Islet precursor cell (in vitro differentiated cells): ENCODE results near the gene C10orf90.
"Not testable (repeated sequence)": the region's sequence is repeated elsewhere in the genome, so short reads cannot be mapped to it uniquely, and the experiment has no call there.

Source experiments
- DNase-seq: peaks from one replicate; pipeline ENCODE4 v3.0.0-alpha.2; 2018

C10orf90 gene

DNA sequence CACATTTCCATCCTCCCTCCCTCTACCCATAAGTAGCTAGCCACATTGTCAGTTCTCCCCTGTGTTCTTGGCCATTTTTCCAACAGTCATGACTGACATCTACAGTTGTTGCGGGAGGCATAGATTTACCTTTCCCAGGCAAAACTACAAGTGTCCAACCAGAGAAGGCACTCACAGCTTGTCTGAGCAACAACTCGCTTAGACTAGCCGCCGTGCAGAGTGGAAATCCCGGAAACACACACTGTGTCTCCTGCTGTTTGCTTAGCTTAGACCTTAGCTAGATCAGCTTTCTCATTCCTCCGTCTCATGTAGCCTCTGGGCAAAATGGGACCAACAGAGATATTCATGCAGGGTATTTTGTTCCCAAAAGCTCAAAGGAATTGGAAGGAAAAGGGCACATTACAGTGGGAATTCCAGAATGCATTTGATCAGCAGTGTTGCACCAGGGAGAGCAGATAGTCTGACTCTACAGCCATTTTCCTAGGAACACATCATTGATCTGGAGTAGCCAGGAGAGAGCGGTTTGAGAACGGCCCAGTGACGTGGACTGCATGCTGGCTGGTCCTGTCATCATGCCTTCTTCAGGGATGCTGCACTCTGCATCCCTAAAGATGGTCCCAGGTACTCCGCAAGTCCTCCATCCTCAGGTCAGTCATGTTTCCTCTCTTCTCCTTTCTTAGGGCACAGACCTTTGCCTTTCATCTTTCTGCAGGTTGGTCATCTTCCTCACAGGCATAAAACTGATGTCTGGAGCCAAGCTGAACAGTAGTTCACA lies 89.4 kb downstream of the C10orf90 start:
- DNase-seq, result no peak

DNA sequence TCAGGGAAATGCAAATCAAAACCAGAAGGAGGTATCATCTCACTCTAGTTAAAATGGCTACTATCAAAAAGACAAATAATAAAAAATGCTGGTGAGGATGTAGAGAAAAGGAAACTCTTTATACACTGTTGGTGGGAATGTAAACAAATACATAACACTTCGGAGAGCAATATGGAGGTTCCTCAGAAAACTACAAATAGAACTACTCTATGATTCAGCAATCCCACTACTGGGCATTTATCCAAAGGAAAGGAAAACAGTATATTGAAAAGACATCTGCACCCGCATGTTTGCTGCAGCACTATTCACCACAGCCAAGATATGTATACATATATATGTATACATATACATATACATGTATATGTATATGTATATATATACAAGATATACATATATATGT lies 94.2 kb downstream of the C10orf90 start:
- no peak for DNase-seq

DNA sequence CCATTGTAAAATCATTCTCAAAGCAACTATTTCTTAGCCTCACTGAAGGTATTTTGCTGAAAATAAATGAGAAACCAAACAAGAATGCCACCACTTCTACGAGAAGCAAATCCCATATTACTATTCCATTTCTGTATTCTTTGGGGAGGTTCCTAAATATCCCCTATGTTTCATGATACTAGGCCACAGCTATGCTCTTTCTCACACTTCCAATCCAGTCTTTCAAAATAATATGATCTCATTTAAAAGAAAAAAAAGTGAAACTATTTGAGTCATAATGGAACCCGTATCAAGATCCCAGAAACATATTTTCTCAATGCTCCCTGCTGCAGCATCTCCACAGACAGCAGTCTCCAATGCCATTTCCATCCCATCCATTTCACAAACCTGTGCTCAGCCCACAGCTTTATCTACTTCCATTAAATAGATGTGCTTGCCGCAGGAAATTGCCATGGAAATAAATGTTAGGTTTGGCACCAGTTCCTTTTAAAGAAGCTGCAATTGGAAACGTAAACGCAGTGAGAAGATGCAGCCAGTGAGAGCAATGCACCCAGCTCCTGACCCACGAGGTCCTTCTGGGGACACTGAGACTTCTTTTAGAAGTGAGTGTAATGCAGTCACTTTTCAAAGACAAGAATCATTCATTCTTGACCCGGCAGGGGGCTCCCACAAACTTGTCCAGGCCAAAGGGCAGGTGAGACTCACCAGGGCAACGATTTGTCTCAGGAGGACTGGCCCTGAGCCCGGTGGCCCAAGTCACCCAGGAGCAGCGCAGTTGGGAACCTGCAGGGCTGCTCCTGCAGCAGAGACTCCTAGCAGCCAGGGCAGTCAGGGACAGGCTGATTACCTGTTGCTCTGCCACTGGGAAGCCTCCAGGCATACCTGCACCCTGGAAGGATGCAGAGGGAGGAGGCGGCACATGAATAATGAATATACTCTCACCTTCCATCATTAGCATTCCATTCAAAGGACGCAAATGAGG lies 99.6 kb downstream of the C10orf90 start:
- DNase-seq, result peak; percentile 81

DNA sequence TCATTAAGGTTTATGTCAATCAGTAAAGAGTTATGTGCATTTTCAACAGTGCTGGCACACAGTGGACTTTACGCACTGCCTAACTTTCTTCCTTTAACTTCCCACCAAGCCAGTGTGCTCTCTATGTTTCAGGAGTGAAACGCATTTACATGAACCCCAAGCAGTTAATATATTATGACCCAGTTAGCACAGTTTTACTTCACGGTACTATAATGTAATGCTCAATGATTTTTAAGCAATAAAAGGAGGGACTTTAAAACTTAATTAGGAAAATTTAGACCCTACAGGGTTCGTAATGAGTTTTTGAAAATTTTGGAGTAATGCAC lies 100.3 kb downstream of the C10orf90 start:
- DNase-seq, result no peak

DNA sequence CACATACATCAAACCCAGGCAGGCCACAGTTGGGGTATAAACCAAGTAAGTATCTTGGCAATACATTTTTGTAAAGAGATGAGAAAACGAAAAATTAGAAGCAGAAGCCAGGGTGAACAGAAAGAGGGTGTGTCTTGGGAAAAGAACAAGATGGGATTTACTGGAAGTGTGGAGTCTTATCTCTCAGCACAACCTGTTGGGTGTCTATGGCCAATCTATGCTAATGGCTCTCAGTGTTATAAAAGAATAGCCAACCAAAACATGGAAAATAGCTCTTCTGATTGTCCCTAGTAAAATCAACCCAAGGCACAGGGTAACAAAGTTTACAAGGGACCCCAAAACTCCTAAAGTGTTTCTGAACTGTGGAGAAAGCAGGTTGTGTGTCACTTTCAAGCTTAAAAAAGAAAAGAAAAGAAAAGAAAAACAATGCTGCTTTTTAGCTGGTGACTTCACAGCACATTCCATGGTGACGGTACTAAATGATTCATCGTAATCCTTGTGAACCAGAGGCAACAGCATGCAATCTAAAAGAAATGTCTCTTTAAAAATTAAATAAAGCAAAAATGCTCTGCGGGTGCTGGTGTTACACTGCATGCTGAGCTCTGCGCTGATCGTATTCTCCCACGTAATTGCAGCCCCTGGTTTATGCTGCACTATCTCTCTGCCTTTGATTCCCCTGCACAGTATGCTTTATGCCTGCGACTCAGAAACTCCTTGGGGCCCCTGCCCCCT lies 100.8 kb downstream of the C10orf90 start:
- DNase-seq, result no peak

DNA sequence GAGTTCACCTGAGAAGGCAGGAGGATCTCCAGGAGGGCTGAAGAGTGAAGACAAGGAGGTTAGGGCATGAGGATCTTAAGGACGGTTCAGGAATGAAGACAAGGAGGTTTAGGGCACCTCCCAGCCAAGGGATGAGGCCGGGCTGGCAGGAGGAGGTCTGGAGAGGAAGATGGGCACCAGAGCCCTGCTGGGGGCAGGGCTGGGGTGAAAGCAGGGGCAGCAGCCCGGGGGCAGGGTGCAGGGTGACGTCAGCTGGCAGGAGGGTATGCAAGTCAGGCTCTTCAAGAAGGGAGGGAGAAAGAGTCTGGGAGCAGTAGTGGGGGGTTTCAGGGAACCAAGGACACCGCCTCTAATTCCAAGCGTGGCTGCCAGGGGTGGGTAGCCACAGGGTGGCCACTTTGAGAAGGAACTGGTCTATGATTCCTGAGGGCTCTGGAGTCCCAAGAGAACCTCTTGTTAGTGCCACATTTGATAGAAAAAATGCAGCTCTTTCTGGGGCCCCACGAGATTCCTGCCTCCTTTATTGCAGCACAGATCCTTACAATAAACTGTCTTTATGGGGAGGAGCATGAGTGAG lies 101.6 kb downstream of the C10orf90 start:
- no peak for DNase-seq

DNA sequence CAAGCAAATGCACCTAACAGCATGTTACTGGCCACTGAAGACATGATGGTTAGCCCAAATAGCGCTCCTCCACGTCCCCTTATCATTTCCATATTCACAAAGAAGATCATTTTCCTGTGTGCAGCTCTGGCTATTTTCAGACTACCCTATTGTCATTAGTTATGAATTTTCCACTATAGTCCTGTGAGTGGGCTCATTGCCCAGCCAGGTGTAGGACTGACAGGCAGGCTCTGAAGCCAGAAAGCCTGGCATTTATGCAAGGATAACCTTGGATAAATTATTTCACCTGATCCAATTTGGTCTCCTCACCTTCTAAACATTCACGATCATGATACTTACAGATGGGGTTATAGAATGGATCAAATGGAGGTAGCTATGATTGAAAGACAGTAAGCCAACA lies 104.6 kb downstream of the C10orf90 start:
- DNase-seq, result no peak

DNA sequence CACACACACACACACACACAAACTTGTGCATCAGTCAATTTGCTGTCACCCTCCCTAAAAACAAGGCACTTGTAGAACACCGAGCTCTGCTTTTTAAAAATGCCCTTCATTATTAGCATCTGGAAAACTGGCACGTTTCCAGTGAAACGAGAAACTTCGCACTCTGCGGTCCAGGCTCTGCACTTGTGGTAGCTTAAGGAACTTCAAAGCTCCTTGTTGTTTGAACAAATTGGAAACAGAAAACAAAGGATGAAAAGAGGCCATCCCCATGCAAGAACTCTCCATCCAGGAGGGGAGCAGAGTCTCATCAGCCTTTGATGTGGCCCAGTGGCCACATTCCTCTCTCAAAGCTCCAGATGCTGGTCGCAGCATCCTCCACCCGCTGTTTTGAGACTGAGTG lies 105.1 kb downstream of the C10orf90 start:
- DNase-seq, result no peak

DNA sequence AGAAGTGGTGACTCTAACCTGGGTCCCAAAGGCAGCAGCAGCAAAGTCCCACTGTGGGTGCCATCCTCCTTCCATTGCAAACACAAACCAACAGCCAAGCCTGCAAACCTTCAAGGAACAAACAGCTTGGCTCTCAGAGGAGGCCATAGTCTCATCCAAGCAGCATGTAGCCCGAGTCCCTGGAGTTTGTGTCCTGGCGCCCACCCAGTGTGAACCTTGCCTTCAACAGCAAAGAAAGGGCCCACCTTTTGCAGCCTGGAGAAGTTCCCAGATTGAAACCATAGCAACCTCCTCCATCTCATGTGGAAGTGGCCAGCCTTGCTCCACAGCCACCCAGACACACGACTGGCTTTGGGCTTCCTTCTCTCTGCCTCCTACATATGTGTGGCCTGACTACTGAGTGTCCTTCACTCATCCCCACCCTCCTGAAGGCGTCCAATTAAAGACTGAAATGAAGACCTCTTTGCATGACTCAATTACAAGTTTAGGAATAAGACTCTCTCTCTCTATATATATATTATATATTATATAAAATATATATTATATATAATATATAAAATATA lies 106.1 kb downstream of the C10orf90 start:
- DNase-seq, result no peak

DNA sequence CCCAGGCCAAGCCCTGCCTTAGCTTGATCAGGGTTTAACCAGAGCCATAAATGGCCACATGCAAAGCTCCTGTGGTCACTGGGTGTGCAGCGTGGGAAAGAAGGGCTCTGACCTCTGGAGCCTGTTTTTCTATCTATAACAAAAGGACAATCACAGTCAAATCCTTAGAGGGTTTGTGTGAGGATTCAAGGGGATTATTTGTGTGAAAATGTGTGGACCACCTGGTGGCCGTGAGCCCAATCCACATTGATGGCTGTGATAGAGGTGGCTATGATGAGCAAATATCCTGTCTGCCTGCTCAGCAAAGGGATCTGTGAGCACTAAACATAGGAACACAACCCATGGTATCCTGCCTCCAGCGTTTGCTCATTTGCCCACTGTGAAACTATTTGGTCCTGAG lies 107.1 kb downstream of the C10orf90 start:
- no peak for DNase-seq

DNA sequence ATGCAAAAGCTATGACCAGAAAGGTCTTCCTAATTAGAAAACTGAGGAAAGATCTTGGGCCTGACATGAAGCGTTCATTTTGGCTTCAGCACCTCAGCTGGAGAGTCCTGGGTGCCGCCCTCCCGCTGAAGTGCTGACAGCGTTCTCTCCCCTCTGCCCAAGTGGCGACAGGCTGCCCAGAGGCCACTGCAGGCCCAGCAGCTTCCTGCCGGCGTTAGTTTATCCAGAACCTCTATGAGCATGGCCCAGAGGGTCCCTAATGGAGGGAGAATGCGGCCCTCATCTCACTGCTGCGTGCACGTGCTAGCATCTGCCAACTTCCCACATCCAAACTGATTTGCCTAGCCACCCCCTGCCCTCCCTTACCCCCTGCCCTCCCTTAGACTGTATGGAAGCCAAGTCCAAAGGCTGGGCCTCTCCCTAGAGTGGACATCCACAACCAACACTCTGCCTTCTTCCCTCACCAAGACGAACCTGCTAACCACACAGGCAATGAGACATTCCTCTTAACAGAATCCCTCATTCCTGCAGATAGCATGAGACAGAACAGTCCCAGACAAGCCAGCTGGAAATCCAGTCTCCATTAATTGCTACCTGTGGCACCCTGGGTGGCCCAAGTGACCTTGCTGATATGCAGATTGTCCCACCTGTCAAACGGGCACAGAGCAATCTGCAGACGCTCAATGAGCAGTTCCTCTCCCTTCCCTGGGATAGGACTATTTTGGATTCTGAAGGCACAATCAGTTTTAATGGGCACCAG lies 108.4 kb downstream of the C10orf90 start:
- no peak for DNase-seq

DNA sequence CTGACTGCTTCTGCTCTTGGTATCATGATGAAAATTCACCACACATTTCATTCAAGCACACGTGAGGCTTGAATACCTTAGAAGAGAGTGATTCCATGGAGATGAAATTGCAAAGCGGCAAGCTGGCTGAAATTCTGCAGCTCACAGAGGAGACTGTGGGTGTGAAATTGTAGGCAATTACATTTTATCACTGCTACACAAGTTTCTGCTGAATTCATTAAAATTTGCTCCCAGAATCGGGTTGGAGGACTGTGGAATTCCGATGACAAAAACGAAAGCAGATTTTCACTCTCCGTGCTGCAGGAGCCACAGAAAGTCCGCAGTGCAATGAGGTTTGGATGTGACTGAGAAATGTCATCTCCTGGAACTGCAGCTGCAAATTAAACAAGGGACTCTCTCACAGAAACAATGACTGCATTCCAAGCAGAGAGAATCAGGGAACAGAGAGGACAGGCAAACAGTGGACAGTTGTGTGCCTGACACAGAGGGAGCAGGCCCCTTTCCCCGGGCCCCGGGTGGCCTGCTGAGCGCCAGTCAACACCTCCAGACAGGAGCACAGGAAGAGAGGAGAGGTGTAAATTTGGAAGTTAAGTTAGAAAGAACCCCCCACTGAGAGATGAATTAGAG lies 109.1 kb downstream of the C10orf90 start:
- no peak for DNase-seq

DNA sequence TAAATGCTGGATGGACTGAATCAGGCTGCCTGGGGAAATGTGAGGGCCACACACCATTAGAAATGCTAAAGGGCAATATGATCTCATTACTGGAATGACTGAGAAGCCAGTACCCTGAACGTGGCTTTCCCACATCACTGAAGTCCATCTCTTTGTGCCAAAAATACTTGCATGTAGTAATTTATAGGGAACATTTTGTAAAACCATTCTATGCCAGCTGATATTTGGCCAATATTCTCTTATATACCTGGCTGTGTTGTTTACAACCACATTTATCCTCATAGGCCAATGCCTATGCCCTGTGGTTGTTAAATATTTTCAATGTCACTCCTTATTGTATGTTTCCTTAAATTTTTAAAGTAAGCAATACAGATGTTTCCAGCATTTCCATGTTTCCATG lies 111.6 kb downstream of the C10orf90 start:
- no peak for DNase-seq

DNA sequence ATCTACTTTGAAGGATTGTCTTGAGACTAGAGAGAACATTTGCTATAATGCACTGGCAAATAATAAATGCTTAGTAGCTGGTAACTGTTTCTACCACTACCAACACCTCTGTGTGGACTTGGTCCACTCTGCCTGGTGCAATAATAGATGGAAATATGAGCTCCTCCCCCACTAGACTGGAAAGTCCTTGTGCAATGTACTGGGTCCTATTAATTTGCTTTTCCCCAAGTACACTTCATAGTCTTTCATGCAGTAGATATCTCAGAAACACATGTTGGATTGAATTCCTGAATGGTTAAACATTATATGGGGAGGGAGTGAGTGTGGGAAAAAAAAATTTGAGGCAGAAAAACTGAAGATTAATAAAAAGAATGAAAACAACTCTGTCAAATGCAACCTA lies 119.3 kb downstream of the C10orf90 start:
- DNase-seq, result no peak

DNA sequence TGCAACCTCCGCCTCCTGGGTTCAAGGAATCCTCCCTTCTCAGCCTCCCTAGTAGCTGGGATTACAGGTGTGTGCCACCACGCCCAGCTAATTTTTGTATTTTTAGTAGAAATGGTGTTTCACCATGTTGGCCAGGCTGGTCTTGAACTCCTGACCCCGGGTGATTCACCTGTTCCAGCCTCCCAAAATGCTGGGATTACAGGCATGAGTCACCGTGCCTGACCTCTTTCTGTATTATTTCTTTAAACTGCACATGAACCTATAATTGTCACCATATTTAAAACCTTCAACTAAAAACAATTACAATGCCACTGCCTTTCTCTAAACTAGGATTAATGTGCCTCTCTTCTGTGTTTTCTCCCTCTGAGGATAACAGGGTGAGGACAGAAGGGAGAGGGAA lies 119.9 kb downstream of the C10orf90 start:
- not testable (repeated sequence) for DNase-seq

DNA sequence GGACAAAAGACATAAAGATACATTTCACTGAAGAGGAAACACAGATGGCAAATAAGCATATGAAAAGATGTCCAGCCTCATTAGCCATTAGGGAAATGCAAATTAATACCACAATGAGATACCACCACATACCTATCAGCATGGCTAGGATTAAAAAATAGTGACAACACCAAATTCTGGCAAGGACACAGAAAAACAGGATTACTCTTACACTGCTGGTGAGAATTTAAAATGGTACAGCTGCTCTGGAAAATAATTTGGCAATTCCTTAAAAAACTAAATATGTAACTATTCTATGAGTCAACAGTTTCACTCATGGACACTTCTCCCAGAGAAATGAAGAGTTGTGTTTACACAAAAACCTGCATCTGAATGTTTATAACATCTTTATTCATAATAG lies 121.1 kb downstream of the C10orf90 start:
- DNase-seq, result no peak

DNA sequence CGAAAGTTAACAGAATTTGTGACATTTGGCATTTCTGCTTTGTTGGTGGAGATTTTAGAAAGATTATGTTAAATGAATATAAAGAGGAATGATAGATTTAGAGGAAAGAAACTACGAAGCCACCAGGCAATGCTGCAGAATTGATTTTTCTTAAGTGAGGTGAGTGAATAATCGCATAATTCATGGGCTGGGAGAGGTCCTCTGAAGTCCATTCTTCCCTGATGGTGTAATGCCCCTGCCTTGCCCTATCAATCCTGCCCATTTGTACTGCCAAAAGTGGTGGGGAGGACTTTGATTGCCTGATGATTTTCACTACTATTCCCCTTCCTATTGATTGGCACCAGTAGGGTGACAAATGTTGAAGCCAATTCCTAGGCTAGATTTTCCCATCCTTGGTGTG lies 125.9 kb downstream of the C10orf90 start:
- DNase-seq, result no peak

DNA sequence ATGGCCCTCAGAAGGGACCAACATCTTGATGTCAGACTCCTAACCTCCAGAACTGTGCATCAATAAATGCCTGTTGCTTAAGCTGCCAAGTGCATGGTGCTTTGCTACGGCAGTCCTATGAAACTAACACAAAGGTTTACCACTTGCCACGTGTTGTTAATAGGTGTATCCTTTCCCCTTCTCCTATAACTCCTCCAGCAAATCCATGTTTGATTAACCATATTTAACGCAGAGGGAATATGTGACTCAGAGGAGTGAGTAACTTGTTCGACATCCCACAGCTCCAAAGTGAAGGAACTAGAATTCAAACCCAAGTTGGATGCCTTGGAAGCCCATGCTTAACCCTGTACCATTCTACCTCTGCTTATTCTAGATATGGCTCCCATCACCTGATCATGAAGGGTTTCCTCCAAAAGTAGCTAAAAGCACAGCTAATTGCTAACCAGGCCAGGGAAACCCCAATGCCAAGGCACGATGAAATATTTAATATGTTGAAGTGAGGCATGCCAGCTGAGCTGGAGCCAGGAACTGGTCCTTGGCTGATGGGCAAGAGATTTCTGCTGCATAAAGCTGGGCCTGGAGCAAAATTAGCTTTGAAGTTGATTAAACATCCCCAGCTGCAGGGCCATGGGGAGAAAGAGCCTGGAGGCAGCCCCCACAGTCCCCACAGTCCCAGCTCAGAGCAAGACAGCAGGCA lies 131.9 kb downstream of the C10orf90 start:
- no peak for DNase-seq

DNA sequence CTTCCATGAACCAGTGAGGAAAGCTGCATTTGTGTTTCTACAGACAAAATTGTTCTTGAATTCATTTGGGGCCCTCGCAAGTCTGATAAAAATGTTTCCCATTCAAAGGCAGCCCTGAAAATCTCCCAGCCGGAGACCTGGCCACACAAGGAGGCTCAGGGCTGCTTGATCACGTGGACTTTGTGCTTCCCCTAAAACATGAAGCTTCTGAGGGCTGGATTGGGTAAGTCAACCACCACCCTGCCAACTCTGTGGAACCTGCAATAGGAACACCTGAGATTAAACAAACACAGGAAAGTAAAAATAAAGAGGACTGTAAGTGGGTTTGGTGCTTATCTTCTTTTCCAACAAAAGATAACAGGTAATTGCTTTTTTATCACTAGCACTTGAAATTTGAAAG lies 133.8 kb downstream of the C10orf90 start:
- DNase-seq, result no peak

DNA sequence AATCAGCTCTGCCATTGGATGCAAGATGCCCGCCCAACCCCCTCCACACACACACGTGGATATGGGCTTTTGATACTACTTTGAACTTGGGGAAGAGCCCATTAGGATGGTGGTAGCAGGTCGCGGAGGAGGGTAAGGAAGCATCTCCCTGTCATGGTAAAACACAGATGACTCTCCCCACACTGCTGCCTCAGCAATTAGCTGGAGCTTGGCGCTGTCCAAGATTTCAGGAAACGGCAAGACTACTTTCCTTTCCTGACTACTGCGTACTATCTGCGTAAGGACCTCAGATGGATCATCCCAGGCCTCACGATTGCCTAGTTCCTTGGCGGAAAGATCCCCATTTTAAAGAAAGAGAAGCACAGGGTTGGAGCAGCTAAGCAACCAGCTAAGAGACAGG lies 134.3 kb downstream of the C10orf90 start:
- peak; percentile 62 for DNase-seq

DNA sequence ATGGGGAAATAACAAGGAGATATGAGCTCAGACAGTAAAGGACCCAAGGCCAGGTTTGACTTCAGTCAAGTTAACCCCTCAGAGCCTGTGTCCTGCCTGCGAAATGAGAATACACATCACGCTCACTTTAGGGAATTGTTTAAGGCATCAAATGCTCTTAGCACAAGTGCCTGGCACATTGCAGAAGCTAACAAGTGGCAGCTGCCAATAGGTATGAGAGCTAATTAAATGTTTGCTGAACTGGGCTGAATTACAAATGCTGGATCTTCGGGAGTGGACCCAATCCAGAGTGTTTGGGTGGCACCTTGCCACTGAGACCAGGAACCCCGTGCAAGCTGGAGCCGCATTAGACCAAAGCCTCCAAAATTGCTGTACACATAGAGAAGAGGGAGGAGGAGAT lies 136.8 kb downstream of the C10orf90 start:
- DNase-seq, result no peak
